HG03108 (cell line): ENCODE data around the gene SETBP1.

Source experiments
- ATAC-seq: cut with Tn5 transposase; IDR thresholded peaks from one replicate; pipeline ENCODE4 v1.9.1; 2021; ENCODE audit warnings: moderate library complexity; ENCODE audit not compliant: unreplicated experiment

SETBP1 gene

GRCh38 chr18:45054636-45055035 lies 373.9 kb downstream of the SETBP1 start:
- no peak for ATAC-seq

GRCh38 chr18:45055811-45056210 lies 375.1 kb downstream of the SETBP1 start:
- ATAC-seq = no peak

GRCh38 chr18:45056926-45057325 lies 376.2 kb downstream of the SETBP1 start:
- ATAC-seq = no peak

- ATAC-seq = no peak
Measured at GRCh38 chr18:45057955-45058600, 377.4 kb downstream of the SETBP1 start.

- ATAC-seq = no peak
Measured at GRCh38 chr18:45059695-45060094, 379.0 kb downstream of the SETBP1 start.

- no peak for ATAC-seq
Measured at GRCh38 chr18:45060102-45060501, 379.4 kb downstream of the SETBP1 start.

- ATAC-seq = no peak
Measured at GRCh38 chr18:45061359-45061758, 380.7 kb downstream of the SETBP1 start.

GRCh38 chr18:45063246-45064038 lies 382.8 kb downstream of the SETBP1 start:
- ATAC-seq = no peak

GRCh38 chr18:45066210-45066609 lies 385.5 kb downstream of the SETBP1 start:
- ATAC-seq = no peak

- no peak for ATAC-seq
Measured at GRCh38 chr18:45066886-45067285, 386.2 kb downstream of the SETBP1 start.

GRCh38 chr18:45068400-45069094 lies 387.9 kb downstream of the SETBP1 start:
- no peak for ATAC-seq

GRCh38 chr18:45069546-45069945 lies 388.9 kb downstream of the SETBP1 start:
- no peak for ATAC-seq

GRCh38 chr18:45071956-45072355 lies 391.3 kb downstream of the SETBP1 start:
- no peak for ATAC-seq

GRCh38 chr18:45073556-45073955 lies 392.9 kb downstream of the SETBP1 start:
- ATAC-seq = no peak

GRCh38 chr18:45081566-45082181 lies 401.0 kb downstream of the SETBP1 start:
- no peak for ATAC-seq

GRCh38 chr18:45083226-45083855 lies 402.7 kb downstream of the SETBP1 start:
- ATAC-seq = no peak

- no peak for ATAC-seq
Measured at GRCh38 chr18:45084206-45084605, 403.5 kb downstream of the SETBP1 start.

GRCh38 chr18:45085916-45086624 lies 405.4 kb downstream of the SETBP1 start:
- ATAC-seq = no peak

- ATAC-seq = no peak
Measured at GRCh38 chr18:45086777-45087176, 406.1 kb downstream of the SETBP1 start.

GRCh38 chr18:45090526-45091140 lies 409.9 kb downstream of the SETBP1 start:
- ATAC-seq = no peak
